B cell (primary cell): ENCODE results near the gene CAPN9.

ENCODE experiments used
- EZH2 ChIP-seq: IDR thresholded peaks from 2 replicates; pipeline ENCODE4 v1.6.1; 2012; ENCODE audit warnings: borderline replicate concordance, low read depth, mild to moderate bottlenecking, moderate library complexity, low read length; ENCODE audit not compliant: insufficient read depth, poor library complexity, severe bottlenecking
- TF ChIP-seq, protein P1 (sequence below): fragments of 200-600 bp; IDR thresholded peaks from one replicate; pipeline ENCODE4 v1.8.0; 2022; ENCODE audit warnings: antibody characterized with exemption, mild to moderate bottlenecking

DNA sequence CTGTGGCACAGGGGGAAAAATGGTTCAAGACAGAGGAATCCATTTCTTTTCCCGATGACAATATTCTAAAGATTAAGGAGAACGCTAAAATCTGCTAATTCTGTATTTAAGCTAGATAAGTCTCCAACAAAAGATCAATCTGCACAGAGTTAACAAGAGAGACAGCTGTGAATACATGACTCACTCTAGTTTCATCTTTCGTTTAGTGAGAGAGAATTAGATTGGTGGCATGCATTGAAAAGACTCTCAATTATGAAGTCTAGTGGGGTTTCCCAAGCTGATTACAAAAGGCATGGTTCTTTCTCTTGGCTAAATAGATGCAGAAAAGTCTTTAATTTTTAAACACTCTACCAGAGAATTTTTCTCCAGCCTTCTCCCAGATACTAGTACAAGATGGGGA is 34.4 kb downstream of the CAPN9 start:
- TF ChIP-seq, protein P1, sequence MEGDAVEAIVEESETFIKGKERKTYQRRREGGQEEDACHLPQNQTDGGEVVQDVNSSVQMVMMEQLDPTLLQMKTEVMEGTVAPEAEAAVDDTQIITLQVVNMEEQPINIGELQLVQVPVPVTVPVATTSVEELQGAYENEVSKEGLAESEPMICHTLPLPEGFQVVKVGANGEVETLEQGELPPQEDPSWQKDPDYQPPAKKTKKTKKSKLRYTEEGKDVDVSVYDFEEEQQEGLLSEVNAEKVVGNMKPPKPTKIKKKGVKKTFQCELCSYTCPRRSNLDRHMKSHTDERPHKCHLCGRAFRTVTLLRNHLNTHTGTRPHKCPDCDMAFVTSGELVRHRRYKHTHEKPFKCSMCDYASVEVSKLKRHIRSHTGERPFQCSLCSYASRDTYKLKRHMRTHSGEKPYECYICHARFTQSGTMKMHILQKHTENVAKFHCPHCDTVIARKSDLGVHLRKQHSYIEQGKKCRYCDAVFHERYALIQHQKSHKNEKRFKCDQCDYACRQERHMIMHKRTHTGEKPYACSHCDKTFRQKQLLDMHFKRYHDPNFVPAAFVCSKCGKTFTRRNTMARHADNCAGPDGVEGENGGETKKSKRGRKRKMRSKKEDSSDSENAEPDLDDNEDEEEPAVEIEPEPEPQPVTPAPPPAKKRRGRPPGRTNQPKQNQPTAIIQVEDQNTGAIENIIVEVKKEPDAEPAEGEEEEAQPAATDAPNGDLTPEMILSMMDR, result no peak
- TF ChIP-seq EZH2, result no peak
